Astrocyte (in vitro differentiated cells and primary cell): ENCODE measurements around the gene HPN. TPM values are rescaled to one million over a fixed set of nuclear protein-coding genes. Genes with fewer than 3 reads are reported as not detected.

Experiments used
- DNase-seq: peaks from one replicate; pipeline ENCODE4 v3.0.0-alpha.2; 2010; ENCODE audit warnings: low read depth
- FAIRE-seq: peaks from 2 replicates; lab custom pipeline; 2011; peaks lifted over from hg19 to GRCh38; lab: Jason Lieb, UNC
- H2AFZ ChIP-seq: 2 replicates; pipeline ENCODE4 v1.6.0; 2012; ENCODE audit warnings: low read depth, low read length, inconsistent platforms
- H3K27ac ChIP-seq: 2 replicates; pipeline ENCODE4 v1.5.1; 2011; ENCODE audit warnings: low read depth, low read length, inconsistent platforms
- H3K27me3 ChIP-seq: 2 replicates; pipeline ENCODE4 v1.6.0; 2011; ENCODE audit warnings: low read length, inconsistent platforms; ENCODE audit not compliant: insufficient read depth
- H3K36me3 ChIP-seq: 2 replicates; pipeline ENCODE4 v1.5.1; 2011; ENCODE audit warnings: low read length, inconsistent platforms; ENCODE audit not compliant: insufficient read depth
- H3K4me1 ChIP-seq: 2 replicates; pipeline ENCODE4 v1.5.1; 2011; ENCODE audit warnings: low read length, inconsistent platforms; ENCODE audit not compliant: insufficient read depth
- H3K4me2 ChIP-seq: 2 replicates; pipeline ENCODE4 v1.6.0; 2012; ENCODE audit warnings: low read length, inconsistent platforms
- H3K4me3 ChIP-seq: 2 replicates; pipeline ENCODE4 v1.5.1; 2011; ENCODE audit warnings: low read depth, mild to moderate bottlenecking, low read length, inconsistent platforms; ENCODE audit not compliant: insufficient read depth
- H3K79me2 ChIP-seq: 2 replicates; pipeline ENCODE4 v1.6.0; 2012; ENCODE audit warnings: mild to moderate bottlenecking, low read length, inconsistent platforms; ENCODE audit not compliant: insufficient read depth
- H3K9ac ChIP-seq: 2 replicates; pipeline ENCODE4 v1.6.0; 2012; ENCODE audit warnings: mild to moderate bottlenecking, low read length, inconsistent platforms
- H3K9me3 ChIP-seq: 2 replicates; pipeline ENCODE4 v1.5.1; 2012; ENCODE audit warnings: low read depth, mild to moderate bottlenecking, low read length, inconsistent platforms; ENCODE audit not compliant: insufficient read depth
- H4K20me1 ChIP-seq: 2 replicates; pipeline ENCODE4 v1.6.0; 2012; ENCODE audit warnings: low read length, inconsistent platforms; ENCODE audit not compliant: insufficient read depth
- H3K27ac Mint-ChIP-seq: one replicate; pipeline ENCODE4 v1.8.0; 2021; ENCODE audit warnings: mild to moderate bottlenecking, mixed read lengths; ENCODE audit not compliant: unreplicated experiment
- H3K27me3 Mint-ChIP-seq: one replicate; pipeline ENCODE4 v1.8.0; 2021; ENCODE audit warnings: low read depth, mixed read lengths; ENCODE audit not compliant: unreplicated experiment
- H3K36me3 Mint-ChIP-seq: one replicate; pipeline ENCODE4 v1.8.0; 2021; ENCODE audit warnings: low read depth, mixed read lengths; ENCODE audit not compliant: unreplicated experiment
- H3K4me1 Mint-ChIP-seq: one replicate; pipeline ENCODE4 v1.8.0; 2021; ENCODE audit warnings: low read depth, mixed read lengths; ENCODE audit not compliant: unreplicated experiment
- H3K4me3 Mint-ChIP-seq: one replicate; pipeline ENCODE4 v1.8.0; 2021; ENCODE audit warnings: mild to moderate bottlenecking, moderate library complexity, mixed read lengths; ENCODE audit not compliant: unreplicated experiment
- H3K9me3 Mint-ChIP-seq: one replicate; pipeline ENCODE4 v1.8.0; 2021; ENCODE audit warnings: mild to moderate bottlenecking, mixed read lengths; ENCODE audit not compliant: unreplicated experiment
- EZH2 ChIP-seq: IDR thresholded peaks from 2 replicates; pipeline ENCODE4 v1.6.1; 2012; ENCODE audit warnings: mild to moderate bottlenecking, low read length, inconsistent platforms; ENCODE audit not compliant: insufficient read depth
- total RNA-seq: library from RNA; stranded (reverse); gene quantifications from 2 replicates; pipeline ENCODE4 v1.2.1, GENCODE V29; 2021
- TF ChIP-seq, protein P1 (sequence below): IDR thresholded peaks from 2 replicates; pipeline ENCODE4 v1.5.1; 2011; ENCODE audit warnings: low read depth, mild to moderate bottlenecking, inconsistent platforms, low read length, moderate library complexity; ENCODE audit not compliant: insufficient read depth

Gene HPN
- total RNA-seq, 1 donor from 2014 or later = 0.73 TPM

DNA sequence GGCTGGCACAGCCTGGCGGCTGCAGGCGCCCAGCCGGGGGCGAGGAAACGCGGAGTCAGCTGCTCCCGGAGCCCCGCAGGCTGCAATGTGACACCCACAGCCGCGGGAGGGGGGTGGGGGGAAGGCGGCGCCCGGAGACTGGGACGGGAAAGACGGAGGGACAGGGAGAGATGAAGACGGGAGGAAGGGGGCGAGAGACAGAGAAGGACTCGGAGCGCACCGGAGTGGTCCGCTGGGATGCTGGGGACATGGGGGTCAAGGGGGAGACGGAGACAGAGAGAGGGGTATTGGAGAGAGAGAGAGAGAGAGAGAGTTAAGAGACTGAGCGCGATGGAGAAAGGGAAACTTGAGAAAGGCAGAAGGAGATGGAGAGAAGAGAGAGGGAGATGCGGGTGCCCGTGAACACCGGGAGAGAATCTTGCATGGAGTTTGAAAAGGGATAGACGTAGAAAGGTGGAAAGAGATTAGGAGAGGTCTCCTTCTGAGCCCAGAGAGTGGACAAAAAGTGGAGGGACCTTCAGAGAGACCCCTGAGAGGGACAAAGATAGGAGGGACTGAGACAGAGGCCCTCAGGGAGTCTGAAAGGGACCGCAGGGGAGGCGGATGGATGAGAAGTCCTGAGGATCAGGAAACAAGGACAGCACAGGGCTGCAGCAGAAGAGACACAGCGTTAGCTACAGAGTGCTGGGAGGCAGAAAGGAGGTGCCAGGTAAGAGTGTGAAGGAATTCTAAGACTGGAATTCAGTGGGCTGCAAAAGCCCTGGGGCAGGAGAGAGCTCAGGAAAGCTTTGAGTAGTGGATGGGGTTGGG lies 10.2 kb upstream of the HPN start:
- DNase-seq (peak; percentile 14), FAIRE-seq (no peak)
- Mint-ChIP-seq H3K4me1 (no peaks in the 10 kb centered on the region), H3K36me3 (peaks cover 17% of the 10 kb centered on the region), H3K4me3 (peak overlapping the region; percentile 88), H3K9me3 (peaks cover 4% of the 10 kb centered on the region), H3K27ac (peak overlapping the region; percentile 79), H3K27me3 (peaks cover 28% of the 10 kb centered on the region)
- H3K27ac ChIP-seq = no peak overlapping the region
- H3K9ac ChIP-seq = peak overlapping the region; percentile 58
- H3K27me3 ChIP-seq = peaks cover 2% of the 10 kb centered on the region
- peaks cover 10% of the 10 kb centered on the region for H3K4me1 ChIP-seq
- peak overlapping the region; percentile 95 for H3K4me2 ChIP-seq
- no peaks in the 10 kb centered on the region for H3K36me3 ChIP-seq
- H3K9me3 ChIP-seq = no peaks in the 10 kb centered on the region
- no peaks in the 10 kb centered on the region for H3K79me2 ChIP-seq
- H3K4me3 ChIP-seq = peak overlapping the region; percentile 54
- TF ChIP-seq EZH2 = no peak
- TF ChIP-seq, protein P1, sequence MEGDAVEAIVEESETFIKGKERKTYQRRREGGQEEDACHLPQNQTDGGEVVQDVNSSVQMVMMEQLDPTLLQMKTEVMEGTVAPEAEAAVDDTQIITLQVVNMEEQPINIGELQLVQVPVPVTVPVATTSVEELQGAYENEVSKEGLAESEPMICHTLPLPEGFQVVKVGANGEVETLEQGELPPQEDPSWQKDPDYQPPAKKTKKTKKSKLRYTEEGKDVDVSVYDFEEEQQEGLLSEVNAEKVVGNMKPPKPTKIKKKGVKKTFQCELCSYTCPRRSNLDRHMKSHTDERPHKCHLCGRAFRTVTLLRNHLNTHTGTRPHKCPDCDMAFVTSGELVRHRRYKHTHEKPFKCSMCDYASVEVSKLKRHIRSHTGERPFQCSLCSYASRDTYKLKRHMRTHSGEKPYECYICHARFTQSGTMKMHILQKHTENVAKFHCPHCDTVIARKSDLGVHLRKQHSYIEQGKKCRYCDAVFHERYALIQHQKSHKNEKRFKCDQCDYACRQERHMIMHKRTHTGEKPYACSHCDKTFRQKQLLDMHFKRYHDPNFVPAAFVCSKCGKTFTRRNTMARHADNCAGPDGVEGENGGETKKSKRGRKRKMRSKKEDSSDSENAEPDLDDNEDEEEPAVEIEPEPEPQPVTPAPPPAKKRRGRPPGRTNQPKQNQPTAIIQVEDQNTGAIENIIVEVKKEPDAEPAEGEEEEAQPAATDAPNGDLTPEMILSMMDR = no peak
- peaks cover 34% of the 10 kb centered on the region for H4K20me1 ChIP-seq
- peak overlapping the region; percentile 41 for H2AFZ ChIP-seq

DNA sequence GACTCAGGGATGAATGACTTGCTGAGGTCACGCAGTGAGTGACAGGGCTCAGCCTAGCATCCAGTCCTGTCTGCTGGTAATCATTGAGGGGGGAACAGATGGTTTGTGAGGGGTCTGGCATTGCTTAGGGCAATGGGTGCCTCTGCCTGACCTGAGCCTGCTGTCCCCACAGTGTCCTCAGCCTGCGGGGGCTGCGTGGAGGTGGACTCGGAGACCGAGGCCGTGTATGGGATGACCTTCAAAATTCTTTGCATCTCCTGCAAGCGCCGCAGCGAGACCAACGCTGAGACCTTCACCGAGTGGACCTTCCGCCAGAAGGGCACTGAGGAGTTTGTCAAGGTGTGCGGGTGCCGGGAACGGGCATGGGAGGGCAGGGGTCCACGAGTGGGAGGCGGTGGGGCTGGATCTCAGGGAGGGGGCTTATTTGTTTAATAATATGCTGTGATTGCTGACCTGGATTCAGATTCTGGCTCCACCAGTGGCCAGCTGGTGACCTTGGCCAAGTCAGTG lies 9.1 kb upstream of the HPN start:
- peaks cover 4% of the 10 kb centered on the region for H3K9me3 Mint-ChIP-seq
- no peak overlapping the region for H3K9ac ChIP-seq
- peaks cover 28% of the 10 kb centered on the region for H3K27me3 Mint-ChIP-seq
- no peak overlapping the region for H3K4me3 ChIP-seq
- H2AFZ ChIP-seq = no peak overlapping the region
- H4K20me1 ChIP-seq = peaks cover 23% of the 10 kb centered on the region
- H3K4me1 ChIP-seq = peaks cover 10% of the 10 kb centered on the region
- no peaks in the 10 kb centered on the region for H3K36me3 ChIP-seq
- no peak for FAIRE-seq
- H3K4me3 Mint-ChIP-seq = no peak overlapping the region
- H3K9me3 ChIP-seq = no peaks in the 10 kb centered on the region
- peaks cover 19% of the 10 kb centered on the region for H3K36me3 Mint-ChIP-seq
- TF ChIP-seq, protein P1 = no peak
- no peak for TF ChIP-seq EZH2
- H3K27ac ChIP-seq = no peak overlapping the region
- peaks cover 2% of the 10 kb centered on the region for H3K27me3 ChIP-seq
- no peak overlapping the region for H3K4me2 ChIP-seq
- H3K27ac Mint-ChIP-seq = no peak overlapping the region
- no peaks in the 10 kb centered on the region for H3K4me1 Mint-ChIP-seq
- DNase-seq = no peak
- no peaks in the 10 kb centered on the region for H3K79me2 ChIP-seq
